Transverse colon (tissue), 4 donors: ENCODE measurements around the gene MCRS1. TPM values are rescaled to one million over a fixed set of nuclear protein-coding genes. Genes with fewer than 3 reads are reported as not detected.
A peak's percentile ranks its signal among the peaks of the same experiment; 100 is the strongest.

Experiments
- DNase-seq: peaks from one replicate; pipeline ENCODE4 v3.0.0-alpha.2; 2019
- H3K27ac ChIP-seq, 4 donors: fragments of 200-600 bp; sonication (generic); 2 replicates each; pipeline ENCODE4 v1.5.1; 2016 to 2018; ENCODE audit warnings: inconsistent platforms in 4 of 4
- H3K27me3 ChIP-seq: fragments of 200-600 bp; sonication (generic); 2 replicates; pipeline ENCODE4 v1.5.1; 2017; ENCODE audit warnings: inconsistent platforms
- H3K36me3 ChIP-seq, 4 donors: fragments of 200-600 bp; sonication (generic); 2 replicates each; pipeline ENCODE4 v1.5.1; 2017 to 2019; ENCODE audit warnings: inconsistent platforms in 4 of 4
- H3K4me1 ChIP-seq, 4 donors: fragments of 200-600 bp; sonication (generic); 2 replicates each; pipeline ENCODE4 v1.5.1; 2017 to 2020; ENCODE audit warnings: inconsistent platforms in 4 of 4
- H3K4me3 ChIP-seq, 4 donors: fragments of 200-600 bp; sonication (generic); 1 replicate in 1 of 4; 2 replicates in 3 of 4; pipeline versions ENCODE4 v1.5.1 to v1.6.1; 2017 to 2019; ENCODE audit warnings: inconsistent platforms in 4 of 4
- H3K9me3 ChIP-seq, 2 donors: fragments of 200-600 bp; sonication (generic); 2 replicates each; pipeline ENCODE4 v1.5.1; 2017 to 2019; ENCODE audit warnings: inconsistent platforms in 2 of 2
- CTCF ChIP-seq, 5 experiments: fragments of 200-600 bp in 3 of 5; fragments of 450-650 bp in 2 of 5; sonication (generic) in 3 of 5; IDR thresholded peaks; 1 replicate in 2 of 5; 2 replicates in 3 of 5; pipeline ENCODE4 v1.5.1; 2016 to 2017; ENCODE audit warnings: antibody characterized with exemption in 5 of 5, inconsistent platforms in 3 of 5, mild to moderate bottlenecking in 2 of 5, moderate library complexity in 1 of 5
- EP300 ChIP-seq: sonication (generic); formaldehyde crosslinking; IDR thresholded peaks from one replicate; pipeline ENCODE4 v1.6.1; 2017; ENCODE audit warnings: antibody characterized with exemption, low read depth
- POLR2A ChIP-seq: fragments of 450-650 bp; IDR thresholded peaks from one replicate; pipeline ENCODE4 v1.6.1; 2016; ENCODE audit warnings: antibody characterized with exemption, mild to moderate bottlenecking, moderate library complexity
- POLR2AphosphoS5 ChIP-seq, 3 donors: sonication (generic); formaldehyde crosslinking; IDR thresholded peaks; one replicate each; pipeline ENCODE4 v1.6.1; 2016; ENCODE audit warnings: antibody characterized with exemption in 3 of 3
- WGBS, 2 donors: methylation state at CpG; one replicate each; pipeline ENCODE4 v1.1.5; 2018; ENCODE audit warnings: low coverage in 1 of 2; 5-methylcytosine and 5-hydroxymethylcytosine counted together
- in situ Hi-C, 4 donors: fragments of 200-750 bp; cut with MboI; loops; one replicate each; pipeline versions ENCODE4 v1.15.0 to v1.15.1; 2017; ENCODE audit warnings: low sequenced_read_pairs in 3 of 4, low pct_ligation_motif_present in 1 of 4, low pct_unique_long_range_greater_than_20kb in 1 of 4
- intact Hi-C: fragments of 100-400 bp; cut with DNase I; formaldehyde crosslinking; loops from one replicate; pipeline ENCODE4 v1.15.1; 2023; ENCODE audit warnings: low total_unique reads
- total RNA-seq, 4 donors: library from RNA; depleted of rRNA; stranded (reverse); fragments of >200 nt; gene quantifications; one replicate each; pipeline ENCODE4 v1.1.0, GENCODE V29; 2016

Gene MCRS1
- total RNA-seq, 4 donors from 2014 or later = 57.8 to 120 (median 78.4) TPM

GRCh38 chr12:49578471-49579112, 10.7 kb upstream of the MCRS1 start:
- no peak overlapping the region for H3K4me3 ChIP-seq
- in situ Hi-C loops (no loop called here), intact Hi-C loops (no loop called here)
- 90 to 100% methylated on average over 2 to 13 of the region's 13 CpGs for WGBS, 2 donors
- peaks cover 0 to 15% (median 2%) of the 10 kb centered on the region in 4 donors for H3K4me1 ChIP-seq
- H3K36me3 ChIP-seq = no peaks in the 10 kb centered on the region
- no peak for TF ChIP-seq POLR2A
- no peak for TF ChIP-seq POLR2AphosphoS5 (IDR thresholded peaks at IDR 0.05)
- no peak for TF ChIP-seq EP300
- no peak for TF ChIP-seq CTCF (IDR thresholded peaks at IDR 0.05)
- no peaks in the 10 kb centered on the region for H3K9me3 ChIP-seq
- no peak for DNase-seq
- no peaks in the 10 kb centered on the region for H3K27me3 ChIP-seq
- H3K27ac ChIP-seq = no peak overlapping the region

- Histone ChIP-seq H3K36me3 (no peaks in the 10 kb centered on the region), H3K4me1 (peaks cover 0 to 9% (median under 1%) of the 10 kb centered on the region in 4 donors), H3K9me3 (no peaks in the 10 kb centered on the region), H3K4me3 (no peak overlapping the region), H3K27ac (no peak overlapping the region), H3K27me3 (no peaks in the 10 kb centered on the region)
- in situ Hi-C loops = no loop called here
- 80 to 82% methylated on average over 4 to 9 of the region's 9 CpGs for whole genome bisulfite sequencing, 2 donors
- TF ChIP-seq CTCF (IDR thresholded peaks at IDR 0.05) = no peak
- TF ChIP-seq POLR2A = no peak
- TF ChIP-seq EP300 = no peak
- no peak for TF ChIP-seq POLR2AphosphoS5 (IDR thresholded peaks at IDR 0.05)
- intact Hi-C loops = no loop called here
- no peak for DNase-seq
These were observed 9.8 kb upstream of the MCRS1 start for GRCh38 chr12:49577589-49578315.

- in situ Hi-C loops (no loop called here), intact Hi-C loops (no loop called here)
- Histone ChIP-seq H3K4me3 (peak overlapping the region; percentile 69 to 86 (median 76)), H3K9me3 (no peaks in the 10 kb centered on the region), H3K36me3 (peaks cover 0 to 14% (median 4%) of the 10 kb centered on the region in 4 donors), H3K4me1 (peaks cover 10 to 28% (median 18%) of the 10 kb centered on the region in 4 donors), H3K27ac (peak overlapping the region; percentile 88 to 93 (median 89)), H3K27me3 (no peaks in the 10 kb centered on the region)
- WGBS, 2 donors = 2 to 10% methylated on average over 6 to 19 of the region's 19 CpGs
- no peak for DNase-seq
- TF ChIP-seq EP300 (no peak), POLR2A (no peak), CTCF (IDR thresholded peaks at IDR 0.05) (no peak), POLR2AphosphoS5 (IDR thresholded peaks at IDR 0.05) (no peak)
These were observed 660 bp upstream of the MCRS1 start for GRCh38 chr12:49568442-49569162.

GRCh38 chr12:49567302-49567610, 686 bp downstream of the MCRS1 start:
- Histone ChIP-seq H3K36me3 (peaks cover 0 to 28% (median 8%) of the 10 kb centered on the region in 4 donors), H3K27ac (peak overlapping the region; percentile 88 to 93 (median 89)), H3K4me1 (peaks cover 10 to 28% (median 18%) of the 10 kb centered on the region in 4 donors), H3K27me3 (no peaks in the 10 kb centered on the region), H3K9me3 (no peaks in the 10 kb centered on the region), H3K4me3 (peak overlapping the region; percentile 69 to 86 (median 76))
- no peak for DNase-seq
- intact Hi-C loops (no loop called here), in situ Hi-C loops (no loop called here)
- TF ChIP-seq CTCF (IDR thresholded peaks at IDR 0.05) (no peak), POLR2A (no peak)
- WGBS, 2 donors = 0% methylated on average over 2 to 8 of the region's 11 CpGs
